Fibroblast of skin of left quadriceps (primary cell): ENCODE measurements around the gene HNF4A.
"Not testable (repeated sequence)": the region's sequence is repeated elsewhere in the genome, so short reads cannot be mapped to it uniquely, and the experiment has no call there.

Experiments used
- DNase-seq, 2 experiments: peaks; one replicate each; pipeline ENCODE4 v3.0.0-alpha.2; 2013; ENCODE audit warnings: low read depth in 2 of 2

The HNF4A gene

DNA sequence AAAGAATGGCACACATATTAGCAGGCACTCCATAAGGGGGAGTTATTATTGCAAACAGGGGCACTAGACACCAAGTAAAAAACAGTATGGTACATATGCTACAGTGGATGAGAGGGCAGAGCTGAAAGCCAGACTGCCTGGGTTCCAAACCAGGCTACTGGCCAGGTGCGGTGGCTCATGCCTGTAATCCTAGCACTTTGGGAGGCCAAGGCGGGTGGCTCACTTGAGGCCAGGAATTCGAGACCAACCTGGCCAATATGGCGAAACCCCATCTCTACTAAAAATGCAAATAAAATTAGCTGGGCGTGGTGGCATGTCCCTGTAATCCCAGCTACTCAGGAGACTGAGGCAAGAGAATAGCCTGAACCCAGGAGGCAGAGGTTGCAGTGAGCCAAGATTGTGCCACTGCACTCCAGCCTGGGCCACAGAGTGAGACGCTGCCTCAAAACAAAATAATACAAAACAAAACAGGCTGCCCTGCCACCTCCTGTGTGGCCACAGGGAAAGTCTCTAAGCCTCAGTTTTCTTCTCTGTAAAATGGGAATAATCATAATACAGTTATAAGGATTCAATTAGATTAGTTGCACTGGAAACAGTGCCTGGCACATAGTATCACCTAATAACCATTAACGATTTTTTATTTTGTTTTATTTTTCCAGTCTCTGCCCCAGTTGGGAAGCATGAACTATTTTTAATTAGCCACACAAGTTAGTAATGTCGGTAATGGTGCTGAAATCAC is 112.7 kb downstream of the HNF4A start:
- DNase-seq, result no peak

DNA sequence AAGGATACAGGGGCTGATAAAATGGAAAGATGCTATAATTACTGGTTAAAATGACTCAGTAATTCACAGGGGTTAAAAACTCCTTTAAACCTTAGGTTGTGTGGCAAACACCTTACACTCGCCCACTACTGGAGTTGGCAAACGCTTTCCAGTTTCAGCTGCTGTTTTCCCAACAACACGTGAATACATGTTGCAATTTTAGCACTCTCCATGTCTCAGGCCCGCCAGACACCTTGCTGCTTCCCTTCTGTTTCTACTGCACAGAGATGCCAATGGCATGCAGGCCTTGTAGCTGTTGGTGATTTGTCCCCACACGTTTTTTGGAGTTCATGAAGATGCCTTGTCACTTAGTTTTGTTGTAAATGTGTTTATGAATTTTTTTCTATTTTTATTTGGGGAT is 114.8 kb downstream of the HNF4A start:
- no peak for DNase-seq

DNA sequence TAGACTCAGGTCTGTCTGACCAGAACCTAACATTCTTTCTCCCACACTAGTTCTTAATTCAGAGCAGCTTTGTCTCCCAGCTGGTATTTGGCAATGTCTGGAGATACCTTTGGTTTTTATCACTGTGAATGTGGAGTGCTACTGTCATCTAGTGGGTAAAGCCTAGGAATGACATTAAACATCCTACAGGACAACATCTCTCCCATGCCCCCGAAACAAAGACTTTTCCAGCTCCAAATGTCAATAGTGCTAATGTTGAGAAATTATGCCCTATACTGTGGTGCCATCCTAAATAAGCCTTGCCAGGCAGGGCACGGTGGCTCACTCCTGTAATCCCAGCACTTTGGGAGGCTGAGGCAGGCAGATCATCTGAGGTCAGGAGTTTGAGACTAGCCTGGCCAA is 116.0 kb downstream of the HNF4A start:
- peak; percentile 36 to 39 for DNase-seq

DNA sequence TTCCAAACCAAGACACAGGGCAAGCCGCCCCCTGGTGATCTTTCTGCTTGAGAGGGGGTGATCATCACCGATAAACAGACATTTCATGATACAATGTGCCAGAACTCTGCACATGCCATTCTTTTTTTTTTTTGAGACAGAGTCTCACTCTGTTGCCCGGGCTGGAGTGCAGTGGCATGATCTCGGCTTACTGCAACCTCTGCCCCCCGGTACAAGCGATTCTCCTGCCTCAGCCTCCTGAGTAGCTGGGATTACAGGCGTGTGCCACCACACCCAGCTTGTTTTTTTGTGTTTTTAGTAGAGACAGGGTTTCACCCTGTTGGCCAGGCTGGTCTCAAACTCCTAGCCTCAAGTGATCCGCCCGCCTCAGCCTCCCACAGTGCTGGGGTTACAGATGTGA is 116.8 kb downstream of the HNF4A start:
- DNase-seq, result not testable (repeated sequence)

DNA sequence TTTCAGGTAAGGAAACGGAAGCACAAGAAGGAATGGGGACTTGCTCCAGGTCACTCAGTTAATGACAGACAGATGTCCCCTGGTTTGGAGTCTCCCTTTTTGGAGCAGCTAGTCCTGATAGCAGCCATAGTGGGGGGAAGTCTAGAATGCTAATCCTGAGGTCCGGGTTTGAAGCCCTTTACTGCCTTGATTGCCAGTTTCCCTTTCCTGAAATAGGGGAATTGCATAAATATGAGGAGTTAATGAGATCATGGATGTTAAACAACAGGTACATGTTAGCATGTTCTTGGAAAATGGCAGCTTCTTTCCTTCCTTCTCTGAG is 119.8 kb downstream of the HNF4A start:
- no peak for DNase-seq

DNA sequence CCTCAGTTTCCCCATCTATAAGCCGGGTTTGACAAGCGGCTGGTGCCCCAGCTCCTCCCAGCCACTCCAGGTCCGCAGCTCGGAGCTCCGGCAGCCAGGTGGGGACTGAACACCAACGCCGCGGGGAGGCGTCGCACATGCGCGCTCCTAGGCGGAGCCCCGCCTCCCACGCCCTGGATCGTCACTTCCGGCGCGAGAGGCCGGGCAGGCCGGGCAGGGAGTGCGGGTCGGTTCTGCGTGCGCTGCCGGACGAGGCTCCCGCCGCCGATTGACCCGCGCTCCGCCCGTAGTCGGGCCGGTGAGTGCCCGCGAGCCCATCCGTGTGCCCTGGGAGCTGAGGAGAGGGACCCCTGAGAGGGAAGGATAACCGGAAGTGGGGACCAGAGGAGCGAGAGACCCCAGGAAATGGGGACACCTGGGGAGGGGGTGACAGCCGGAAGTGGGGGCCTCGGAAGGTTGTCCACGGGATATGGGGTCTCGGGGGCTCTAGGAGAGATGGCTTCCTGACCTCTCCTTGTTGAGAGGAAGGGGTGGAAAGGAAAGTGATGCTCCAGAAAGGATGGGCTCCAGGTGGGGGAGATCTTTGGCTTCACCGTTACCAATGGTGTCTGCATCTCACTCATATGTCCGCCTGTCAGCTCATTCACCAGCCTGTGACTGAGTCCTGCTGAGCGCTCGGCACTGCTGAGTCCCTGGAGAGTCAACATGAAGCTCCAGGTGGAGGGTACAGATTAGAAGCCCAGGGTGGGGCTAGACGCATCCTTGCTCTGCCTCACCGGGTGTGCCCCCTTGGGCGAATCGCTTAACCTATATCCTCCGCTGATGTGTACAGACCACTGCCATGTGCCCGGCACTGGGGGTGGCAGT is 120.4 kb downstream of the HNF4A start, which contains the start of gene TTPAL:
TTPAL (plus strand) TSS at position 181 of the 867 bp plus-strand sequence. CDS start 4,126 bp downstream, outside the sequence.
- DNase-seq, result peak; percentile 46 to 51

DNA sequence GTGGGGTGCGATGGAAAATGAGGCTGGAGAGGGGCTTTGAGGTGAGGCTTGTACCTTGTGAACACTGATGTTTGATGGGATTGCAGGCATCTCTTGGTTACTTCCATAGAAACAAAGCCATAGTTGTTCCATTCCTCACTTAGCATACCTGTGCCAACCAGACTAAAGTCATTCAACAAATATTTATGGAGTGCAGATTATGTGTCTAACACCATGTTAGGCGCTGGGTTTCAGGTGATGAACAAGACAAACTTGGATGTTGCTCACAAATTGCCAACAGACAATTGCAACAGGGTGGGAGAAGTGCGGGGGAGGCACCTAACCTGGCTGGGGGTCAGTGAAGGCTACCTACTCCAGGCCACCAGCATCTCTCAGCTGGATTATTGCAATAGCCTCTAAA is 121.7 kb downstream of the HNF4A start:
- no peak for DNase-seq

DNA sequence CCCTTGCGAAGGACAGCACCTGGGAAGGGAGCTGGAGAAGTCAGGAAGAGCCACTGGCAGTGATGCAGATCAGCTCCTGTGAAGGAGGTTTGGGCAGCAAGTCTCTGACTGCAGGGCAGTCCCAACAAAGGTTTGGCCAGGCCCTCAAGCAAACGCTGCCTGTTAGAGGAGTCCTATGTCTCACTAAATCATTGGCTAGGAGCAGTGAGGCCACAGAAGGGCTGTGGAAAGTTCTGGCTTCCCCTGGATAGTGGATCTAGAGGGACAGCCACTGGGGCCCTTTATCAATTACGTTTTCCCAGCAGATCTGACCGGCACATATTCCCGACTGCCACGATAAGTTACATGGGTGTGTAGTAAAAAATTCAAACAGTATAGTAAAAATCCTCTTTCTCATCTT is 122.7 kb downstream of the HNF4A start:
- no peak for DNase-seq

DNA sequence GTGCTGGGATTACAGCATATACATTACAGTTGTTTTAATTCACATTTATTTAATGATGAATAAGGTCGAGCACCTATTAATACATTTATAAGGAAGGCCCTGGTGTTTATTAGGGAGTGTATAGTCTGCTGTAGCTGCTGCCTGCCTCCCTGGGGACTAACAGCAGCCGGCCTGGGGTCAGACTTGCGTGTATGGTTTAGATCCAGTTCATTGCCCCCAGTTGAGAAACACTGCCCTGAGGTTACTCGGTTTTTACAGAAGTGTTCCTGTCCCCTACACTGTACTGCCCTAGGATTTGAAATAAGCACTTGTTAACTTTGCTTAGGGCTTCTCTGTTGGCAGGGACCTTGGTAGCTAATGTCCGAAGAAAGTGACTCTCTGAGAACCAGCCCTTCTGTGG is 124.1 kb downstream of the HNF4A start:
- no peak for DNase-seq

DNA sequence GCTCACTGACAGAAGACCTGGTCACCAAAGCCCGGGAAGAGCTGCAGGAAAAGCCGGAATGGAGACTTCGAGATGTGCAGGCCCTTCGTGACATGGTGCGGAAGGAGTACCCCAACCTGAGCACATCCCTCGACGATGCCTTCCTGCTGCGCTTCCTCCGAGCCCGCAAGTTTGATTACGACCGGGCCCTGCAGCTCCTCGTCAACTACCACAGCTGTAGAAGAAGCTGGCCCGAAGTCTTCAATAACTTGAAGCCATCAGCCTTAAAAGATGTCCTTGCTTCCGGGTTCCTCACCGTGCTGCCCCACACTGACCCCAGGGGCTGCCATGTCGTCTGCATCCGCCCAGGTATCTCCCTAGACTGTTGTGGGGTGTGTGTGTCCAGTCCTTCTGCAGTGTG is 124.6 kb downstream of the HNF4A start:
- DNase-seq, result no peak

DNA sequence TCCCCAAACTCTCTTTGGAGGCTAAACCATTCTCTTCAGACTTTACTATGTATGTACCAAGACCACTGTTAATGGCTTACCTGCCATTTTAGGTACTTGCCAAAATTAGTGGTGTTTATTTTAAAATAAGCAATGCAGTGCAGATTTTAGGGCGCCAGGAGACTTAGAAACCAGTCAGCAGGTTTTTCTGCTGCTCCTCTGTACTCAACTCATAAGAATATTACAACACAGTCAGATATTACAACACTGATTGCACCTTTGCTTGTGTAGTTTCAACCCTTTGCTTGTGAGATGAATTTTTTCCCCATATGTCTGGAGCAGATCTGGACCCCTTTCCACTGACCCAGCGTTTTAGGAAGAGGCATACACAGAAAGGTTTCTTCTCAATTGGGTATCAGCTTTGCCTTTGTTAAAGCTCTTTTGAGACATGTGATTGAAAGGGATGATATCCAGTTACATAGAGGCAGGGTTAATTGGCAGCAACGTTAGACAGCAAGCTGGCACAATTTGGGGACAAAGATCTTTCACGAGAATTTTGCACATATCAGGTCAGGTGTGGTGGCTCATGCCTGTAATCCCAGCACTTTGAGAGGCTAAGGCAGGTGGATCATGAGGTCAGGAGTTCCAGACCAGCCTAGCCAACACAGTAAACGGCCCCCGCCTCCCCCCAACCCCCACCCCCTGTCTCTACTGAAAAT is 126.4 kb downstream of the HNF4A start:
- DNase-seq, result no peak

DNA sequence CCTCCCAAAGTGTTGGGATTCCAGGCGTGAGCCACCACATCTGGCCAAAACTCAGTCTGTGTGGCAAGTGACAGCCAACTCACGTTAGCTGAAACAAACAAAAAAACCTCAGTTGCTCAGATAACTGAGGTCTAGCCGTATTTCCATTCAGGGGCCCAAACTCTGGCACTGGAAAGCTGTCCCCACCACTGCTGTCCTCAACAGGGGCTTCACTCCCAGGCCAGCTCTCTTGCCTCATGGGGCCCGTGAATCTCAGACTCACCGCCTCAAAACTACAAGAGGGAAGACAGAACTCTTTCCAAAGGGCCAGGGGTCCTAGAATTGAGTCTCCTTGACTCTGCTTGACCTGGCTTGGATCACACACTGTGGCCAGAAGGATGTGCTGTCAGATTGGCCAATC is 127.6 kb downstream of the HNF4A start:
- DNase-seq, result no peak
